RPMI8226 (cell line): ENCODE measurements around the gene ADISSP.

Experiments
- DNase-seq: peaks from one replicate; pipeline ENCODE4 v3.0.0-alpha.2; 2015

The ADISSP gene

GRCh38 chr20:3778976-3779375 is 11.4 kb upstream of the ADISSP start:
- DNase-seq: no peak

- DNase-seq: peak; percentile 50
Observed at GRCh38 chr20:3777716-3778629, 10.4 kb upstream of the ADISSP start.

- no peak for DNase-seq
Observed at GRCh38 chr20:3777381-3777715, 9.8 kb upstream of the ADISSP start.

GRCh38 chr20:3775457-3776108 is 8.0 kb upstream of the ADISSP start:
- no peak for DNase-seq

- DNase-seq: no peak
Observed at GRCh38 chr20:3771552-3772058, 4.1 kb upstream of the ADISSP start.

GRCh38 chr20:3768342-3769130 is 983 bp upstream of the ADISSP start:
- peak; percentile 88 for DNase-seq

- peak; percentile 33 for DNase-seq
Observed at GRCh38 chr20:3767110-3767426, 485 bp downstream of the ADISSP start.

- no peak for DNase-seq
Observed at GRCh38 chr20:3766422-3767109, 987 bp downstream of the ADISSP start.

- DNase-seq: no peak
Observed at GRCh38 chr20:3765171-3765882, 2.2 kb downstream of the ADISSP start.

GRCh38 chr20:3764659-3765058 is 2.9 kb downstream of the ADISSP start:
- no peak for DNase-seq

GRCh38 chr20:3763671-3764601 is 3.6 kb downstream of the ADISSP start:
- DNase-seq: no peak

GRCh38 chr20:3760655-3761348 is 6.8 kb downstream of the ADISSP start:
- DNase-seq: no peak

GRCh38 chr20:3759884-3760283 is 7.7 kb downstream of the ADISSP start:
- DNase-seq: no peak

GRCh38 chr20:3759316-3759823 is 8.2 kb downstream of the ADISSP start:
- DNase-seq: no peak

- DNase-seq: no peak
Observed at GRCh38 chr20:3758566-3758965, 9.0 kb downstream of the ADISSP start.

GRCh38 chr20:3757268-3757667 is 10.3 kb downstream of the ADISSP start:
- no peak for DNase-seq

GRCh38 chr20:3755814-3756480 is 11.6 kb downstream of the ADISSP start:
- no peak for DNase-seq

GRCh38 chr20:3755269-3755668 is 12.3 kb downstream of the ADISSP start:
- DNase-seq: no peak

- DNase-seq: no peak
Observed at GRCh38 chr20:3754276-3754630, 13.3 kb downstream of the ADISSP start.
